ENCODE data around the gene ARHGAP45. TPM values are rescaled to one million over a fixed set of nuclear protein-coding genes. Genes with fewer than 3 reads are reported as not detected.

The ARHGAP45 gene
- total and polyA plus RNA-seq, 2 experiments from 2014 or later = 24.7 to 71.8 TPM

DNA sequence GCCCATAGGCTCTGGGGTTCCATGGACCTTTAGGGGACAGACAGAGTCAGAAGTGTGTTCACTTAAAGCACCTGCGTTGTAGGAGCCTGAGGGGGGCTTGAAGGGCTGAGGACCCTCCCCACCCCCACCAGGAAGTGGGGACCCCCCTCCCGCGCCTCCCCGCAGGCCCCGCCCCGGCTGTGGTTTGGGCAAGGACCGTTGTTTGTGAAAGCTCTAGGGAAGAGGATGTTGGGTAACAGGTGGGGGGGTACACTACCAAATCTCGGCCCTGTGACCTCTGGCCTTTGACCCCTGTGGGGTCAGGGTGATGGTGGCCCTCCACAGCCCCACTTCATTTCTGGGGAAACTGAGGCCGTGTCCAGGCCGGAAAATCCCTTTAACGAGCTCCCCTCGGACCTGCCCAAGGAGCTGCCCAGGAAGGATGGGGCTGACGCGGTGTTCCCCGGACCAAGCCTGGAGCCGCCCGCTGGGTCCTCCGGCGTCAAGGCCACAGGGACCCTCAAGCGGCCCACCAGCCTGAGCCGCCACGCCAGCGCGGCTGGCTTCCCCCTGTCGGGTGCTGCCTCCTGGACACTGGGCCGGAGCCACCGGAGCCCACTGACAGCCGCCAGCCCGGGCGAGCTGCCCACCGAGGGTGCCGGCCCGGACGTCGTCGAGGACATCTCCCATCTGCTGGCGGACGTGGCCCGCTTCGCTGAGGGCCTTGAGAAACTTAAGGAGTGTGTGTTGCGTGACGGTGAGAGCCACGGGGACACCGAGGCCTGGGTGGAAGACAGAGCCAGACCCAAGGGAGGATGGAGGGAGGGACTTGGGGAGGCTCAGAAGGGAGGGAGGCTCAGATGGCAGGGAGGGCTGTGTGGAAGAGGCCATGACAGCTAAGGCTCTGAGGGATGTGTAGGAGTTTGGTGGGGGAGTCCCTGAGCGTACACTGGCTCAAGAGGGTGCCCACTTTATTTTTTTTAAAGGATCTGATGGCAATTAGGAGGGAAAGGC is 1.3 kb downstream of the ARHGAP45 start:
- no peak overlapping the region for H3K27ac Mint-ChIP-seq
- Histone ChIP-seq H3K4me1 (ENCODE audit: insufficient read depth) (peaks cover 8% of the 10 kb centered on the region; the same call in 1 of the 2 replicates), H3K4me2 (peak overlapping the region; percentile 85), H3K27me3 (ENCODE audit: insufficient read depth) (peaks cover 19% of the 10 kb centered on the region), H3K79me2 (replicated peaks; ENCODE audit: insufficient read depth) (0 out of 2 replicates have a peak, but pooled peaks cover 4% of the 10 kb centered on the region), H4K20me1 (replicated peaks; ENCODE audit: insufficient read depth) (0 out of 2 replicates have a peak, but pooled peaks cover 3% of the 10 kb centered on the region), H3F3A (replicated peaks; ENCODE audit: low read depth) (peaks cover 27% of the 10 kb centered on the region), H3K36me3 (ENCODE audit: insufficient read depth) (no peaks in the 10 kb centered on the region), H3K4me3 (peak overlapping the region; percentile 64), H2AFZ (no peak overlapping the region), H3K27ac (ENCODE audit: low read depth) (no peak overlapping the region), H3K9me2 (ENCODE audit: insufficient read depth) (no peaks in the 10 kb centered on the region)
- peak overlapping the region; percentile 64 for H3K4me3 Mint-ChIP-seq
- TF ChIP-seq ZNF331 (CRISPR knock-in tag; IDR thresholded peaks at IDR 0.05; ENCODE audit: low read depth) (no peak), CREB1 (CRISPR knock-in tag; IDR thresholded peaks at IDR 0.05; ENCODE audit: low read depth) (no peak), NANOG (IDR thresholded peaks at IDR 0.05; ENCODE audit: borderline replicate concordance) (no peak), ZNF114 (CRISPR knock-in tag; IDR thresholded peaks at IDR 0.05) (no peak), JUNB (IDR thresholded peaks at IDR 0.05; ENCODE audit: unreplicated experiment) (no peak), EZH2phosphoT487 (IDR thresholded peaks at IDR 0.05; ENCODE audit: unreplicated experiment) (no peak), STAT1 (IDR thresholded peaks at IDR 0.05; ENCODE audit: unreplicated experiment) (no peak), EZH2 (IDR thresholded peaks at IDR 0.05; ENCODE audit: low read depth, unreplicated experiment) (no peak), POLR2AphosphoS5 (IDR thresholded peaks at IDR 0.05; ENCODE audit: low read depth) (no peak)
- TF ChIP-seq, protein P1, sequence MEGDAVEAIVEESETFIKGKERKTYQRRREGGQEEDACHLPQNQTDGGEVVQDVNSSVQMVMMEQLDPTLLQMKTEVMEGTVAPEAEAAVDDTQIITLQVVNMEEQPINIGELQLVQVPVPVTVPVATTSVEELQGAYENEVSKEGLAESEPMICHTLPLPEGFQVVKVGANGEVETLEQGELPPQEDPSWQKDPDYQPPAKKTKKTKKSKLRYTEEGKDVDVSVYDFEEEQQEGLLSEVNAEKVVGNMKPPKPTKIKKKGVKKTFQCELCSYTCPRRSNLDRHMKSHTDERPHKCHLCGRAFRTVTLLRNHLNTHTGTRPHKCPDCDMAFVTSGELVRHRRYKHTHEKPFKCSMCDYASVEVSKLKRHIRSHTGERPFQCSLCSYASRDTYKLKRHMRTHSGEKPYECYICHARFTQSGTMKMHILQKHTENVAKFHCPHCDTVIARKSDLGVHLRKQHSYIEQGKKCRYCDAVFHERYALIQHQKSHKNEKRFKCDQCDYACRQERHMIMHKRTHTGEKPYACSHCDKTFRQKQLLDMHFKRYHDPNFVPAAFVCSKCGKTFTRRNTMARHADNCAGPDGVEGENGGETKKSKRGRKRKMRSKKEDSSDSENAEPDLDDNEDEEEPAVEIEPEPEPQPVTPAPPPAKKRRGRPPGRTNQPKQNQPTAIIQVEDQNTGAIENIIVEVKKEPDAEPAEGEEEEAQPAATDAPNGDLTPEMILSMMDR (conservative IDR thresholded peaks at IDR 0.05; ENCODE audit: low read depth in 2 of 2) = no peak
- TF ChIP-seq, protein P2, sequence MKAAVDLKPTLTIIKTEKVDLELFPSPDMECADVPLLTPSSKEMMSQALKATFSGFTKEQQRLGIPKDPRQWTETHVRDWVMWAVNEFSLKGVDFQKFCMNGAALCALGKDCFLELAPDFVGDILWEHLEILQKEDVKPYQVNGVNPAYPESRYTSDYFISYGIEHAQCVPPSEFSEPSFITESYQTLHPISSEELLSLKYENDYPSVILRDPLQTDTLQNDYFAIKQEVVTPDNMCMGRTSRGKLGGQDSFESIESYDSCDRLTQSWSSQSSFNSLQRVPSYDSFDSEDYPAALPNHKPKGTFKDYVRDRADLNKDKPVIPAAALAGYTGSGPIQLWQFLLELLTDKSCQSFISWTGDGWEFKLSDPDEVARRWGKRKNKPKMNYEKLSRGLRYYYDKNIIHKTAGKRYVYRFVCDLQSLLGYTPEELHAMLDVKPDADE (IDR thresholded peaks at IDR 0.05) = no peak
- TF ChIP-seq, protein P3, sequence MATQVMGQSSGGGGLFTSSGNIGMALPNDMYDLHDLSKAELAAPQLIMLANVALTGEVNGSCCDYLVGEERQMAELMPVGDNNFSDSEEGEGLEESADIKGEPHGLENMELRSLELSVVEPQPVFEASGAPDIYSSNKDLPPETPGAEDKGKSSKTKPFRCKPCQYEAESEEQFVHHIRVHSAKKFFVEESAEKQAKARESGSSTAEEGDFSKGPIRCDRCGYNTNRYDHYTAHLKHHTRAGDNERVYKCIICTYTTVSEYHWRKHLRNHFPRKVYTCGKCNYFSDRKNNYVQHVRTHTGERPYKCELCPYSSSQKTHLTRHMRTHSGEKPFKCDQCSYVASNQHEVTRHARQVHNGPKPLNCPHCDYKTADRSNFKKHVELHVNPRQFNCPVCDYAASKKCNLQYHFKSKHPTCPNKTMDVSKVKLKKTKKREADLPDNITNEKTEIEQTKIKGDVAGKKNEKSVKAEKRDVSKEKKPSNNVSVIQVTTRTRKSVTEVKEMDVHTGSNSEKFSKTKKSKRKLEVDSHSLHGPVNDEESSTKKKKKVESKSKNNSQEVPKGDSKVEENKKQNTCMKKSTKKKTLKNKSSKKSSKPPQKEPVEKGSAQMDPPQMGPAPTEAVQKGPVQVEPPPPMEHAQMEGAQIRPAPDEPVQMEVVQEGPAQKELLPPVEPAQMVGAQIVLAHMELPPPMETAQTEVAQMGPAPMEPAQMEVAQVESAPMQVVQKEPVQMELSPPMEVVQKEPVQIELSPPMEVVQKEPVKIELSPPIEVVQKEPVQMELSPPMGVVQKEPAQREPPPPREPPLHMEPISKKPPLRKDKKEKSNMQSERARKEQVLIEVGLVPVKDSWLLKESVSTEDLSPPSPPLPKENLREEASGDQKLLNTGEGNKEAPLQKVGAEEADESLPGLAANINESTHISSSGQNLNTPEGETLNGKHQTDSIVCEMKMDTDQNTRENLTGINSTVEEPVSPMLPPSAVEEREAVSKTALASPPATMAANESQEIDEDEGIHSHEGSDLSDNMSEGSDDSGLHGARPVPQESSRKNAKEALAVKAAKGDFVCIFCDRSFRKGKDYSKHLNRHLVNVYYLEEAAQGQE (IDR thresholded peaks at IDR 0.05; ENCODE audit: unreplicated experiment) = no peak
- TF ChIP-seq, protein P4, sequence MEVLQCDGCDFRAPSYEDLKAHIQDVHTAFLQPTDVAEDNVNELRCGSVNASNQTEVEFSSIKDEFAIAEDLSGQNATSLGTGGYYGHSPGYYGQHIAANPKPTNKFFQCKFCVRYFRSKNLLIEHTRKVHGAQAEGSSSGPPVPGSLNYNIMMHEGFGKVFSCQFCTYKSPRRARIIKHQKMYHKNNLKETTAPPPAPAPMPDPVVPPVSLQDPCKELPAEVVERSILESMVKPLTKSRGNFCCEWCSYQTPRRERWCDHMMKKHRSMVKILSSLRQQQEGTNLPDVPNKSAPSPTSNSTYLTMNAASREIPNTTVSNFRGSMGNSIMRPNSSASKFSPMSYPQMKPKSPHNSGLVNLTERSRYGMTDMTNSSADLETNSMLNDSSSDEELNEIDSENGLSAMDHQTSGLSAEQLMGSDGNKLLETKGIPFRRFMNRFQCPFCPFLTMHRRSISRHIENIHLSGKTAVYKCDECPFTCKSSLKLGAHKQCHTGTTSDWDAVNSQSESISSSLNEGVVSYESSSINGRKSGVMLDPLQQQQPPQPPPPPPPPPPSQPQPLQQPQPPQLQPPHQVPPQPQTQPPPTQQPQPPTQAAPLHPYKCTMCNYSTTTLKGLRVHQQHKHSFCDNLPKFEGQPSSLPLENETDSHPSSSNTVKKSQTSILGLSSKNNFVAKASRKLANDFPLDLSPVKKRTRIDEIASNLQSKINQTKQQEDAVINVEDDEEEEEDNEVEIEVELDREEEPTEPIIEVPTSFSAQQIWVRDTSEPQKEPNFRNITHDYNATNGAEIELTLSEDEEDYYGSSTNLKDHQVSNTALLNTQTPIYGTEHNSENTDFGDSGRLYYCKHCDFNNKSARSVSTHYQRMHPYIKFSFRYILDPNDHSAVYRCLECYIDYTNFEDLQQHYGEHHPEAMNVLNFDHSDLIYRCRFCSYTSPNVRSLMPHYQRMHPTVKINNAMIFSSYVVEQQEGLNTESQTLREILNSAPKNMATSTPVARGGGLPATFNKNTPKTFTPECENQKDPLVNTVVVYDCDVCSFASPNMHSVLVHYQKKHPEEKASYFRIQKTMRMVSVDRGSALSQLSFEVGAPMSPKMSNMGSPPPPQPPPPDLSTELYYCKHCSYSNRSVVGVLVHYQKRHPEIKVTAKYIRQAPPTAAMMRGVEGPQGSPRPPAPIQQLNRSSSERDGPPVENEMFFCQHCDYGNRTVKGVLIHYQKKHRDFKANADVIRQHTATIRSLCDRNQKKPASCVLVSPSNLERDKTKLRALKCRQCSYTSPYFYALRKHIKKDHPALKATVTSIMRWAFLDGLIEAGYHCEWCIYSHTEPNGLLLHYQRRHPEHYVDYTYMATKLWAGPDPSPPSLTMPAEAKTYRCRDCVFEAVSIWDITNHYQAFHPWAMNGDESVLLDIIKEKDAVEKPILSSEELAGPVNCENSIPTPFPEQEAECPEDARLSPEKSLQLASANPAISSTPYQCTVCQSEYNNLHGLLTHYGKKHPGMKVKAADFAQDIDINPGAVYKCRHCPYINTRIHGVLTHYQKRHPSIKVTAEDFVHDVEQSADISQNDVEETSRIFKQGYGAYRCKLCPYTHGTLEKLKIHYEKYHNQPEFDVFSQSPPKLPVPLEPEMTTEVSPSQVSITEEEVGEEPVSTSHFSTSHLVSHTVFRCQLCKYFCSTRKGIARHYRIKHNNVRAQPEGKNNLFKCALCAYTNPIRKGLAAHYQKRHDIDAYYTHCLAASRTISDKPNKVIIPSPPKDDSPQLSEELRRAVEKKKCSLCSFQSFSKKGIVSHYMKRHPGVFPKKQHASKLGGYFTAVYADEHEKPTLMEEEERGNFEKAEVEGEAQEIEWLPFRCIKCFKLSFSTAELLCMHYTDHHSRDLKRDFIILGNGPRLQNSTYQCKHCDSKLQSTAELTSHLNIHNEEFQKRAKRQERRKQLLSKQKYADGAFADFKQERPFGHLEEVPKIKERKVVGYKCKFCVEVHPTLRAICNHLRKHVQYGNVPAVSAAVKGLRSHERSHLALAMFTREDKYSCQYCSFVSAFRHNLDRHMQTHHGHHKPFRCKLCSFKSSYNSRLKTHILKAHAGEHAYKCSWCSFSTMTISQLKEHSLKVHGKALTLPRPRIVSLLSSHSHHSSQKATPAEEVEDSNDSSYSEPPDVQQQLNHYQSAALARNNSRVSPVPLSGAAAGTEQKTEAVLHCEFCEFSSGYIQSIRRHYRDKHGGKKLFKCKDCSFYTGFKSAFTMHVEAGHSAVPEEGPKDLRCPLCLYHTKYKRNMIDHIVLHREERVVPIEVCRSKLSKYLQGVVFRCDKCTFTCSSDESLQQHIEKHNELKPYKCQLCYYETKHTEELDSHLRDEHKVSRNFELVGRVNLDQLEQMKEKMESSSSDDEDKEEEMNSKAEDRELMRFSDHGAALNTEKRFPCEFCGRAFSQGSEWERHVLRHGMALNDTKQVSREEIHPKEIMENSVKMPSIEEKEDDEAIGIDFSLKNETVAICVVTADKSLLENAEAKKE (CRISPR knock-in tag; IDR thresholded peaks at IDR 0.05) = no peak
- DNase-seq (ENCODE audit: low spot score) = no peak
- peaks cover 25% of the 10 kb centered on the region for H3K4me1 Mint-ChIP-seq
- ATAC-seq = no peak
- peaks cover 29% of the 10 kb centered on the region for H3K27me3 Mint-ChIP-seq (ENCODE audit: insufficient read depth, low read depth, poor library complexity)
- H3K36me3 Mint-ChIP-seq (ENCODE audit: low read depth) = peaks cover 5% of the 10 kb centered on the region; the same call in 1 of the 3 replicates
- H3K9me3 Mint-ChIP-seq = peaks cover 4% of the 10 kb centered on the region; the same call in 2 of the 3 replicates
